GM12878 (cell line): Measurements from ENCODE around the gene SPOCD1. TPM values are rescaled to one million over a fixed set of nuclear protein-coding genes. Genes with fewer than 3 reads are reported as not detected.

Experiments
- ATAC-seq: fragments of 200-7000 bp; cut with Tn5 transposase; 3 replicates; pipeline ENCODE4 v1.9.1; 2020; ENCODE audit warnings: mild to moderate bottlenecking, moderate library complexity
- BruUV-seq: library from RNA; stranded (reverse); fragments of 400-500 nt; replicated peaks from 2 replicates; lab custom pipeline; 2021; lab: Mats Ljungman, UMichigan
- CTCF ChIA-PET: fragments of 300-600 bp; sonication (Branson Sonifier 250); formaldehyde crosslinking; extraction: SDS; loops from one replicate; lab custom pipeline; 2021; ENCODE audit warnings: inconsistent platforms; lab: Yijun Ruan, JAX
- POLR2A ChIA-PET: fragments of 350-600 bp; formaldehyde crosslinking; extraction: SDS; loops from one replicate; lab custom pipeline; 2021; ENCODE audit warnings: inconsistent platforms; lab: Charles Lee
- RAD21 ChIA-PET: fragments of 300-600 bp; sonication (Branson Sonifier 250); formaldehyde crosslinking; loops from one replicate; lab custom pipeline; 2023; ENCODE audit warnings: antibody characterized with exemption; ENCODE audit not compliant: unreplicated experiment; lab: Charles Lee
- SMC1A ChIA-PET: fragments of 300-600 bp; sonication (Branson Sonifier 250); formaldehyde crosslinking; loops from one replicate; lab custom pipeline; 2023; ENCODE audit not compliant: unreplicated experiment, uncharacterized antibody; lab: Charles Lee
- DNase-seq: peaks from one replicate; pipeline ENCODE4 v3.0.0-alpha.2; 2011; ENCODE audit warnings: low read depth, low spot score
- FAIRE-seq: peaks from 3 replicates; lab custom pipeline; 2011; peaks lifted over from hg19 to GRCh38; lab: Jason Lieb, UNC
- H2AFZ ChIP-seq: 2 replicates; pipeline ENCODE4 v1.6.0; 2011; ENCODE audit warnings: low read depth, low read length, control low read depth; ENCODE audit not compliant: control insufficient read depth
- H3K27ac ChIP-seq: 2 replicates; pipeline ENCODE4 v1.5.1; 2011; ENCODE audit warnings: control low read depth; ENCODE audit not compliant: control insufficient read depth, insufficient read depth
- H3K27me3 ChIP-seq, 2 experiments: replicated peaks in 1 of 2; 2 replicates each; pipeline versions ENCODE4 v1.6.0 to v1.6.1; 2011; ENCODE audit warnings: low read length in 1 of 2; ENCODE audit not compliant: control insufficient read depth in 2 of 2, insufficient read depth in 2 of 2
- H3K36me3 ChIP-seq, 2 experiments: 2 replicates each; pipeline ENCODE4 v1.5.1; 2011; ENCODE audit warnings: low read length in 1 of 2; ENCODE audit not compliant: control insufficient read depth in 2 of 2, insufficient read depth in 2 of 2
- H3K4me1 ChIP-seq: 2 replicates; pipeline ENCODE4 v1.6.1; 2011; ENCODE audit warnings: mild to moderate bottlenecking, low read length, moderate library complexity, mixed read lengths; ENCODE audit not compliant: control insufficient read depth, insufficient read depth
- H3K4me2 ChIP-seq: 2 replicates; pipeline ENCODE4 v1.6.0; 2011; ENCODE audit warnings: control low read depth; ENCODE audit not compliant: control insufficient read depth, insufficient read depth
- H3K4me3 ChIP-seq: fragments of 200-600 bp; sonication (generic); 2 replicates; pipeline ENCODE4 v1.5.1; 2016
- H3K79me2 ChIP-seq: 2 replicates; pipeline ENCODE4 v1.6.0; 2011; ENCODE audit warnings: low read length; ENCODE audit not compliant: control insufficient read depth, insufficient read depth
- H3K9ac ChIP-seq: 2 replicates; pipeline ENCODE4 v1.8.0; 2011; ENCODE audit warnings: low read length, control low read depth, mixed read lengths; ENCODE audit not compliant: control insufficient read depth, insufficient read depth
- H3K9me3 ChIP-seq: replicated peaks from 3 replicates; pipeline ENCODE4 v1.5.1; 2011; ENCODE audit warnings: mild to moderate bottlenecking, low read length; ENCODE audit not compliant: control insufficient read depth, insufficient read depth
- H4K20me1 ChIP-seq: 2 replicates; pipeline ENCODE4 v1.6.0; 2011; ENCODE audit not compliant: control insufficient read depth, insufficient read depth
- BCLAF1 ChIP-seq: fragments of 450-650 bp; IDR thresholded peaks from 2 replicates; pipeline ENCODE4 v1.6.1; 2017; ENCODE audit warnings: antibody characterized with exemption, mild to moderate bottlenecking, moderate library complexity
- BMI1 ChIP-seq: fragments of 450-650 bp; IDR thresholded peaks from 2 replicates; pipeline ENCODE4 v1.6.1; 2016; ENCODE audit warnings: mild to moderate bottlenecking, moderate library complexity, borderline replicate concordance
- CBX5 ChIP-seq: sonication (generic); IDR thresholded peaks from 2 replicates; pipeline ENCODE4 v1.6.1; 2016; ENCODE audit warnings: low read depth, moderate library complexity, mild to moderate bottlenecking, inconsistent platforms
- E2F4 ChIP-seq: IDR thresholded peaks from 2 replicates; pipeline ENCODE4 v1.6.1; 2012; ENCODE audit warnings: low read depth, low read length, improper control_type of control experiment
- E4F1 ChIP-seq: fragments of 450-650 bp; IDR thresholded peaks from 2 replicates; pipeline ENCODE4 v1.6.1; 2018; ENCODE audit warnings: borderline replicate concordance, mild to moderate bottlenecking; ENCODE audit not compliant: partially characterized antibody
- EZH2 ChIP-seq: IDR thresholded peaks from 2 replicates; pipeline ENCODE4 v1.6.1; 2012; ENCODE audit warnings: low read depth, mild to moderate bottlenecking, control low read depth, inconsistent platforms, low read length, borderline replicate concordance; ENCODE audit not compliant: control insufficient read depth
- GATAD2B ChIP-seq: fragments of 450-650 bp; conservative IDR thresholded peaks from 2 replicates; pipeline ENCODE4 v1.6.1; 2017; ENCODE audit warnings: low read depth, mild to moderate bottlenecking, moderate library complexity
- IKZF1 ChIP-seq: fragments of 450-650 bp; conservative IDR thresholded peaks from 2 replicates; pipeline ENCODE4 v1.6.1; 2017; ENCODE audit warnings: antibody characterized with exemption, mild to moderate bottlenecking
- IKZF2 ChIP-seq, 2 experiments: fragments of 450-650 bp; IDR thresholded peaks; 2 replicates each; pipeline ENCODE4 v1.6.1; 2017; ENCODE audit warnings: mild to moderate bottlenecking in 2 of 2, moderate library complexity in 2 of 2
- MAX ChIP-seq: IDR thresholded peaks from 2 replicates; pipeline ENCODE4 v1.6.1; 2012; ENCODE audit warnings: low read depth, low read length, improper control_type of control experiment
- RCOR1 ChIP-seq: conservative IDR thresholded peaks from 2 replicates; pipeline ENCODE4 v1.6.1; 2012; ENCODE audit warnings: low read depth, low read length, improper control_type of control experiment
- RFX5 ChIP-seq: IDR thresholded peaks from 2 replicates; pipeline ENCODE4 v1.6.1; 2011; ENCODE audit warnings: low read depth, low read length, improper control_type of control experiment
- SP1 ChIP-seq: IDR thresholded peaks from one replicate; pipeline ENCODE4 v1.6.1; 2011; ENCODE audit warnings: low read depth, low read length
- STAT1 ChIP-seq: fragments of 450-650 bp; conservative IDR thresholded peaks from 2 replicates; pipeline ENCODE4 v1.6.1; 2014; ENCODE audit warnings: antibody characterized with exemption, mild to moderate bottlenecking
- TARDBP ChIP-seq: IDR thresholded peaks from 2 replicates; pipeline ENCODE4 v1.6.1; 2016; ENCODE audit warnings: borderline replicate concordance
- YY1 ChIP-seq: IDR thresholded peaks from 2 replicates; pipeline ENCODE4 v1.6.1; 2011; ENCODE audit warnings: low read depth, mild to moderate bottlenecking, low read length
- WGBS: methylation state at CpG from one replicate; pipeline ENCODE4 v1.1.6; 2016; ENCODE audit warnings: low lambda C conversion rate; ENCODE audit not compliant: insufficient replicate concordance, insufficient coverage; ENCODE audit errors: missing lambda C conversion rate; 5-methylcytosine and 5-hydroxymethylcytosine counted together
- in situ Hi-C: fragments of 300-500 bp; cut with MboI; formaldehyde crosslinking; loops from 9 replicates; pipeline ENCODE4 v1.14.3; 2018; ENCODE audit warnings: mixed read lengths
- intact Hi-C: fragments of 100-400 bp; cut with micrococcal nuclease; formaldehyde crosslinking; loops from one replicate; pipeline ENCODE4 v1.14.2; 2022; ENCODE audit not compliant: unreplicated experiment
- polyA plus RNA-seq, 11 experiments: library from polyadenylated mRNA; depleted of rRNA in 4 of 11; unstranded in 6 of 11; stranded (reverse) in 5 of 11; fragments of >200 nt; fragmentation: Nextera tagmentation in 4 of 11; fragmentation: Illumina TruSeq in 1 of 11; extraction: Ambion mirVana in 4 of 11; extraction: Trizol in 1 of 11; gene quantifications; 1 replicate in 1 of 11; 2 replicates in 10 of 11; pipeline versions ENCODE4 v1.2.1 to v1.2.3, GENCODE V29; 2011 to 2016; ENCODE audit warnings: inconsistent platforms in 2 of 11, missing spikeins in 2 of 11, low read depth in 1 of 11
- total RNA-seq, 4 experiments: library from RNA; depleted of rRNA in 3 of 4; stranded (reverse); fragments of >200 nt in 3 of 4; fragmentation: Illumina TruSeq in 1 of 4; extraction: Trizol in 1 of 4; gene quantifications; 2 replicates each; pipeline versions ENCODE4 v1.2.1 to v1.2.3, GENCODE V29; 2013 to 2021

The SPOCD1 gene
- total and polyA plus RNA-seq, 10 of the 15 experiments (the other 5 are each of a cell fraction or from before 2014, with no cell fraction given): 0.02 to 0.65 (median 0.13) TPM; not detected in 4

GRCh38 chr1:31788138-31788824, 27.5 kb downstream of the SPOCD1 start:
- ChIA-PET SMC1A (interaction anchor here (0.8 to 3.7 kb wide), 37 partner anchors 18 to 394 kb away, joined by 3 to 38 read pairs (median 4); partner anchors contain the start of genes COL16A1 and PEF1), POLR2A (interaction anchor here (0.7 to 1.4 kb wide), 4 partner anchors 84 to 175 kb away, joined by 3 to 5 read pairs (median 3); no protein-coding TSS in a partner anchor), RAD21 (interaction anchor here (0.9 to 3.2 kb wide), 42 partner anchors 22 to 625 kb away, joined by 3 to 62 read pairs (median 5); partner anchors contain the start of genes COL16A1, PEF1, PTP4A2 and SPOCD1), CTCF (interaction anchor here (0.6 to 5.4 kb wide), 55 partner anchors 8 to 626 kb away, joined by 3 to 90 read pairs (median 5); partner anchors contain the start of genes ADGRB2, COL16A1 and PEF1)
- H3K27ac ChIP-seq: peak overlapping the region; percentile 83
- ATAC-seq (peak; percentile 85), DNase-seq (peak; percentile 74), FAIRE-seq (peak; percentile 98)
- H3K79me2 ChIP-seq: no peaks in the 10 kb centered on the region
- peak overlapping the region; percentile 98 for H2AFZ ChIP-seq
- H3K36me3 ChIP-seq: no peaks in the 10 kb centered on the region
- peak overlapping the region; percentile 79 for H3K4me3 ChIP-seq
- H4K20me1 ChIP-seq: no peaks in the 10 kb centered on the region
- intact Hi-C loops: loop anchor here (2.0 kb wide), 1 partner anchor 223 kb away; no protein-coding TSS in a partner anchor
- WGBS: under 1% methylated on average over 39 of the region's 39 CpGs
- peak overlapping the region; percentile 83 for H3K9ac ChIP-seq
- peaks cover 19% of the 10 kb centered on the region for H3K4me1 ChIP-seq
- no TSS peak for BruUV-seq
- in situ Hi-C loops: no loop called here
- H3K9me3 ChIP-seq: no peaks in the 10 kb centered on the region
- peak overlapping the region; percentile 98 for H3K4me2 ChIP-seq
- H3K27me3 ChIP-seq: no peaks in the 10 kb centered on the region
- peak; percentile 62; the same call in 1 of the 2 replicates for TF ChIP-seq STAT1
- TF ChIP-seq IKZF2 (IDR thresholded peaks at IDR 0.05): peak in 1 of 2 experiments; percentile 7; a peak in 1 of 4 replicates
- peak; percentile 71 for TF ChIP-seq MAX
- TF ChIP-seq E4F1: peak; percentile 80
- no peak for TF ChIP-seq E2F4
- TF ChIP-seq IKZF1: 0 out of 2 replicates have a peak, but pooled peaks have one; percentile 62
- TF ChIP-seq BCLAF1: 0 out of 2 replicates have a peak, but pooled peaks have one; percentile 15
- no peak for TF ChIP-seq EZH2
- TF ChIP-seq CBX5: no peak
- peak; percentile 43 for TF ChIP-seq SP1
- 0 out of 2 replicates have a peak, but pooled peaks have one; percentile 24 for TF ChIP-seq YY1
- TF ChIP-seq BMI1: peak; percentile 99
- TF ChIP-seq TARDBP: no peak
- no peak for TF ChIP-seq RCOR1
- TF ChIP-seq RFX5: 0 out of 2 replicates have a peak, but pooled peaks have one; percentile 25
- peak; percentile 63 for TF ChIP-seq GATAD2B
